HG02798 (cell line): ENCODE measurements around the gene SNX5.
A peak's percentile ranks its signal among the peaks of the same experiment; 100 is the strongest.

Experiments used
- ATAC-seq: cut with Tn5 transposase; IDR thresholded peaks from one replicate; pipeline ENCODE4 v1.9.1; 2021; ENCODE audit warnings: mild to moderate bottlenecking; ENCODE audit not compliant: unreplicated experiment, poor library complexity

Gene SNX5

GRCh38 chr20:17993546-17993945, 25.0 kb upstream of the SNX5 start:
- no peak for ATAC-seq

DNA sequence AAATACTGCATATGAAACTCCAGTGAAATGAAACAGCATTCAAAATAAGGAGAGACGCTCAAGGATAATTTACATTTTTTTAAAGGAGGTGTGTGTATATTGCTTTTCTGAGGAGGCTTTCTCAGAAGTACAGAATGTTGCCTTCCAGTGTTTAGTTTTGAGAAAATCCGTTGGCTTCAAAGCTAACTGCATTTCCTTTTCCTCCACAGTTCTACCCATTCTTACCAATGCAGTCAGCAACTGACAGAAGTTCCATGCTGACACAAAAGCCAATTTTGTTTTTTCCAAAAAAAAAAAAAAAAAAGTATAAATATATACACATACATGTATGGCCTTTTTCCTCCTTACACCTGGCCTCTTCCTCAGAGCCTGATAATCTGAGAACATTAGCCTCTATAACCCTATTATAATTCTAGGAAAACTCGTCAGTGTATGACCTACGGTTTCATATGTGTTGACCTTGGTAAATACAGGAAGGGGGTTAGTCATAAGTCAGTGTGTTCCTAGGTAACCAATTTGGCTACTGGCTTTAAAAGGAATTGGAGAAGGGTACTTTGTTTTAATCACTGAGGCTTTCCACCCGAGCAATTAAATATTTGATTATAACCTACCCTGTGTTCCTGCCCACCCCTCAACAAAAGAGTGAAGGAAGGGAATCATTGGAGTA, 24.4 kb upstream of the SNX5 start:
- no peak for ATAC-seq

DNA sequence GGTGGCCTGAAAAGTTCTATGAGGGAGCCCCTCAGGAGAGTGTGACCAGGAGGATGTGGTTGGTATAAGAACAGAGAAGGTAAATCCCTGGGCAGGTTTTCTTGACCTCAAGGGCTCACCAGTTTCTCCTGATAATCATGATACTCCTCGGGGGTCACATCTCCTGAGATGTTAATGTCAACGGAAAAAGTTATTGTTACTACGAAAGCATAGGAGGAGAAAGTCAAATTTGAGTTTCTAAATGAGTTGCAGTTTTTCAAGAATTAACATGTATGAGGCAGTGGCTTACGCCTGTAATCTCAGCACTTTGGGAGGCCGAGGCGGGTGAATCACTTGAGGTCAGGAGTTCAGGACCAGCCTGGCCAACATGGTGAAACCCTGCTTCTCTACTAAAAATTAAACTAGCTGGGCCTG, 23.6 kb upstream of the SNX5 start:
- ATAC-seq, result peak; percentile 75

DNA sequence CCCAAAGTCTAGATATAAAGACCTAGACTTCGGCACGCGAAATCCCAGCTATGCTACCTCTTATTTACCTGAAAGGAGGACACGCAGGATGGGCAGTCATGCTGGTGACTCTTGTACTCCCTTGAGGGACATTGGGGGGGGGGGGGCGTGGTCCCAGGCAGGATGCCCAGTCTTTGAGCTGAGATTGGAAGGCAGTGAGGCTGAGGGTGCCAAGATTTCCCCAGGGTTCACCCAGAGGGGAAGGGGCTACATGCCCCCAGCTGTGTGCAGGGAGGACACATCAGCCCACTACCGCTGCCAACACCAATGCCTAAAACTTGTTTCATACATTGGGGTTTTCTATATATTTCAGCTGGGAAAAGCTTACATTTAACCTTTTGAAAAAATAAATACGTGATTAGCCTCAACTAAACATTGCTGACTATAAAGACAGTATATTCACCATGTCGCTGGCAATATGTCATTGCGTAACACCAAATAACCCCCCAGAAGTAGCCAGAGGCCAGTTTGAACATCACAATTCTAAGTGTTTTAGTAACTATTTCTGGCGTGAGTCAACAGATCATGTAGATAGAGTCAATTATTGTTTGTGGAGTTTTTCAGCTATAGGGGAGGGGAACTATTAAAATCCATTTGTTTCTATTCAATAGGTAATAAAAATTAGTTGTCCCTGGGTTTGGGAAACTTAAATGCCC, 21.8 kb upstream of the SNX5 start:
- ATAC-seq, result no peak

DNA sequence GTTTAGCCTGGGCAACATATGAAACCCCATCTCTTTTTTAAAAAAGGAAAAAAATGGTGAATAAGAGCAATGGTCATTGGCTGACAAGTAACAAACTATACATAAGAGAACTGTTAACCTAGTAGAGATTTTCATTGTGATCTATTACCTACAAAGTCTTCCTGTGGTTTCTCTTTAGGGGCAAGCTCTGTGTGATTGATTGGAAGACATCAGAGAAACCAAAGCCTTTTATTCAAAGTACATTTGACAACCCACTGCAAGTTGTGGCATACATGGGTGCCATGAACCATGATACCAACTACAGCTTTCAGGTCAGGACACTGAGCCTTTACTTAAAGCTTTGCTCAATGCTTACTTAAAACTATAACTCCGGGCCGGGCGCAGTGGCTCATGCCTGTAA, 19.4 kb upstream of the SNX5 start:
- ATAC-seq, result no peak

DNA sequence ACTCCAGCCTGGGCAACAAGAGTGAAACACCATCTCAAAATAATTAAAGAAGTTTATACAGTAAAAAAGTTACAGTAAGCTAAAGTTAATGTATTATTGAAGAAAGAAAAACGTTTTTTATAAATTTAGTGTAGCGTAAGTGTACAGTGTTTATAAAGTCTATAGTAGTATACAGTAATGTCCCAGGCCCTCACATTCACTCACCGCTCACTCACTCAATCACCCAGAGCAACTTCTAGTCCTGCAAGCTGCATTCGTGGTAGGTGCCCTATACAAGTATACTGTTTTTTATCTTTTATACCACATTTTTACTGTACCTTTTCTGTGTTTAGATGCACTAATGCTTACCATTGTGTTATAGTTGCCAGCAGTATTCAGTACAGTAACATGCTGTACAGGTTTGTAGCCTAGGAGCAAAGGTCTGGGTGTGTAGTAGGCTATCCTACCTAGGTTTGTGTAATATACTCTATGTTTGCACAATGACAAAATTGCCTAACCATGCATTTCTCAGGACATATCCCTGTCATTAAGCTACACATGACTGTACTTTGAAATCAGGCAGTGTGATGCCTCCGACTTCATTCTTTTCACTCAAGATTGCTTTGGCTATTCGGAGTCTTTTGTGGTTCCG, 16.9 kb upstream of the SNX5 start:
- no peak for ATAC-seq

DNA sequence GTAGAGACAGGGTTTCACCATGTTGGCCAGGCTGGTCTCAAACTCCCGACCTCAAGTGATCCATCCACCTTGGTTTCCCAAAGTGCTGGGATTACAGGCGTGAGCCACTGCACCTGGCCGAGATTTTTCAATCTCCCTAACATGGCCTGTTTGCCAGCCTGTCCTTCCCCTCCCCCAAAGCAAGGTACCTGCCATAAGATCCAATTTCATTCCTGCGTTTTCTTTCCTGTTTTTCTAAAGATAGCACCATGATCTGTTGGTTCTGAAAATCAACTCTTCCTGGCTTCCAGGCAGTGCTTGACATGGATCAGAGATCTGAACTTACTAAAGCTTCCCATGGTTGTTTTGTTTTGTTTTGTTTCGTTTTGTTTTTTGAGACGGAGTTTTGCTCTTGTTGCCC, 7.7 kb upstream of the SNX5 start:
- ATAC-seq, result no peak

GRCh38 chr20:17972121-17972520, 3.5 kb upstream of the SNX5 start:
- ATAC-seq, result no peak

DNA sequence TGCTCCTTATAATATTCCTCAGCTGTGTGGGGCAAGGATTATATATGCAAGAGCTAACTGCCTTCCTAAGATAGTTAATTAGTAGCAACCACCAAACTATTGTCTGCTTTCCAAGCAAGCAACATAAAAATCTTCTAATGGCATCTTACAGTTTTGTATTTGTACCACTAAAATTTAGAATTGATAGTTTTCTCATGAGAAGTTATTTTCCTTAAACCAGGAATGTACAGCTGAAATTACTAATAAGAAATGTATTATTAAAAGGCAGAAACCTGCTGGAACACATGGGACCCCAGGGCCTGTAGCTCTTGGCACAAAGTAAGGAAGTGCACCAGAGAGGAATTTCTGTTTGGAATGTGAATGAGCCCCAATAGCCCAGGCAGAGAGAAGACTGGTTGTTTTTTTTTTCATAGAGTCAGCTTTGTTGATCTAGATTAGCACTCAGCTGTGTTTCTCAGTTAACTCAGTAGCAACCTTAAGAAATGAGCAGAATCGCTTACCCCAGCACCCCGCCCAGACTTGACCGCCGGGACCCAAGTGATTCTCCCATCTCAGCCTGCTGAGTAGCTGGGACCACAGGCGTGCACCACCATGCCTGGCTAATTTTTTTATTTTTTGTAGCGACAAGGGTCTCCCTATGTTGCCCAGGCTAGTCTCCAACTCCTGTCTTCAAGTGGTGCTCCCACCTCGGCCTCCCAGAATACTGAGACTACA, 2.9 kb upstream of the SNX5 start:
- ATAC-seq, result no peak

DNA sequence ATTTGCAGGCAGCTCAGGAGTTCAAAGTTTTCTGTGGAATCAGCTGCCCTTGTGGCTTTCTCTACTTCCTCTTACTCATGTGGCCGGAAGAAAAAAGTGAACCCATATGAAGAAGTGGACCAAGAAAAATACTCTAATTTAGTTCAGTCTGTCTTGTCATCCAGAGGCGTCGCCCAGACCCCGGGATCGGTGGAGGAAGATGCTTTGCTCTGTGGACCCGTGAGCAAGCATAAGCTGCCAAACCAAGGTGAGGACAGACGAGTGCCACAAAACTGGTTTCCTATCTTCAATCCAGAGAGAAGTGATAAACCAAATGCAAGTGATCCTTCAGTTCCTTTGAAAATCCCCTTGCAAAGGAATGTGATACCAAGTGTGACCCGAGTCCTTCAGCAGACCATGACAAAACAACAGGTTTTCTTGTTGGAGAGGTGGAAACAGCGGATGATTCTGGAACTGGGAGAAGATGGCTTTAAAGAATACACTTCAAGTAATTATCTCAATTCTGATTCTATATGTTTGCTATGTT, 1.4 kb upstream of the SNX5 start:
- ATAC-seq, result no peak

- peak; percentile 13 for ATAC-seq
Measured at GRCh38 chr20:17969278-17969883, 787 bp upstream of the SNX5 start.

DNA sequence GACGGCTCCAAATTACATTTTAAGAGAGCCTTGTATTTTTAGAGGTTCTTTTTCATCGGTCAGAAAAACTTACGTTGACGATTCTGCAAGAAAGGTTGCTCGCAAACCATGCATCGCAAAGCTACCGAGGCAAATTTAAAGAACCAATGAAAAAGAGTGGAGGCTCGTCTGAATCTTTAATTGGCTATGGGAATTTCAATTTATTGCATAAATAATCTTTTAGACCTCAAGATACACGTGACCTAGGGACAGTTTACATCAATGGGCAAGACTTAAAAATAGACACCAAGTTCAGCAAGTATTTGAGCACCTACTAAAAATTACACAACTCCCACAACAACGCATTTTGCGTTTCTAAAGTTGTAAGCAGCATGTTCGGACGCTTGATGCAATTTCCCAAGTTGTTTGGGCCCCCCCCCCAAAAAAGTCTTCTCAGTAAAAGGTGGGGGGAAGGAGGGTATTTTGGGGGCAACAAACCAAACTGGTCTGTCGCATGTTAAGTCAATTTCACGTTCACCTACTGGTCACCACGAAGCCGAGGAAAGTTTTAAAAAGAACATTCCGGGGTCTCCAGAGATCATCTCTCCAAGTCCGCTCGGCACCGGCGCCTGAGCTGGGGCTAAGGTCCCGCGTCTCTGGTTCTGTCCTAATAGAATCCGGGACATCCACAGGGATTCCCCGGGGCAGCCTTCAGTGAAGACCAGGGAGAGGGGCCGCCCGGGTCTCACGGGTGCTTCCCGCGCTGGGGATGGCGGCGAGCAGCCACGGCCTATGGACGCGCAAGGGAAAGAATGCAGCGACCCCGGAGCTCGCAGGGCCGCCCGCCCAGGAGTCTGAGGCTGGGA, 851 bp downstream of the SNX5 start:
- peak; percentile 6 for ATAC-seq

DNA sequence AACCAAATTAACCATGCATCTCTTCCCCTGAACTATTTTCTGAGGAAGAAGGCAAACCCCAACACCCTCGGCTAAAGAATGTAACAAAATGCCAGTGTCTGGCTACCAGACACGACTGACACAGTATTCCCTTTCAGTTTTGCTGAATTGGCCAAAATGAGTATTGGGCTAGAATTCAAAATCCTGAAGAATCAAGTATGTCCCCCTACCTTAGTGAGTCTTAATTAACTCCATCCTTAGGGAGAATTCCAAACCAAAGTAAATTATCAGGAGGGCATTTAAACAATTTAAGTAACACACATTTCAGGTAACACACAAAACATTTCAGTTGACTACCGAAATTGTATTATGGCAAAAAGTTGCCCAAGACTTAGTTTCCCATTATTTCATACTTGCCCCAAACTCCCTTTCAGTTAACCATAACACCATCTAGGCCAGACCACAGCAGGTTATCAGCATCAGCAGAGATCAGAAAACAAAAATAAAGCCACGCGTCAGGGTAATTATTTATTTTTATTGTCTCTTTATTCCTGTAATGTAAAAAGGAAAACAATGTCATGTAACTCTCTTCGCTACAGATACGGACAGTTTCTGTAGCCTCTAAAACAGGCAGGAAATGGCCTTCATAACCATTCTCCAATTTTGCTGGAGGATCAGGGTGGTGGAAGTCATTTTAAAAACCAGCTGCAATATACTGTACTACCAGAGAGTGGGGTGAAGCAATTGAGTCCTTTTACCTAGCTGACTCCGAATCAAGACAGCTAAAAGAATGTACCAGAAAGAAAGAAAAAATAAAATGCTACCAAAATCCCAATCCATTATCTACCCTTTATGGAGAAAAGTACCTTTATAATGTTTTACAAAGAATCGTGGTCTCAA, 1.9 kb downstream of the SNX5 start:
- no peak for ATAC-seq

DNA sequence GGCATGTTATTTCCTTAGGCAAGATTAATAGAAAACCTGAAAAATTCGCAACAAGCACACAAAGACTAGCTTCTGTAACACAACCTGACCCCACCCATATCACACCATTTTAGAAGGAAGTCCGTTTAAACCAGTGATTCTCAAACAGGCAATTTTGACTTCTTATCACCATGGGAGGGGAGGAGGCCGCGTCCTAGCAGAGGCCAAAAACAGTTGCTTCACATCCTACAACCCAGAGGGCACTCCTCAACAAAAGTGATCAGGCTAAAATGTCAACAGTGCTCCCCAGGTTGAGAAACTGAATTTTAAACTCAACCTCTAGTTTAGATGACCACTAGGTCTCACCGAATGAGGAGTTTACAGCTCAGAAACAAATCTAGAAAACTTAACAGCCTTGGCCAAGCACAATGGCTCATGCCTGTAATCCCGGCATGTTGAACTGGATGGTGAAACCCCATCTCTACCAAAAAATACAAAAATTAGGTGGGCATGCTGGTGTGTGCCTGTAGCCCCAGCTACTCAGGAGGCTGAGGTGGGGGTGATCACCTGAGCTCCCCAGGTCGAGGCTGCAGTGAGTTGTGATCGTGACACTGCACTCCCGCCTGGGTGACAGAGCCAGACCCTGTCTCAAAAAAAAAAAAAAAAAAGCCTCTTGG, 3.4 kb downstream of the SNX5 start:
- no peak for ATAC-seq

DNA sequence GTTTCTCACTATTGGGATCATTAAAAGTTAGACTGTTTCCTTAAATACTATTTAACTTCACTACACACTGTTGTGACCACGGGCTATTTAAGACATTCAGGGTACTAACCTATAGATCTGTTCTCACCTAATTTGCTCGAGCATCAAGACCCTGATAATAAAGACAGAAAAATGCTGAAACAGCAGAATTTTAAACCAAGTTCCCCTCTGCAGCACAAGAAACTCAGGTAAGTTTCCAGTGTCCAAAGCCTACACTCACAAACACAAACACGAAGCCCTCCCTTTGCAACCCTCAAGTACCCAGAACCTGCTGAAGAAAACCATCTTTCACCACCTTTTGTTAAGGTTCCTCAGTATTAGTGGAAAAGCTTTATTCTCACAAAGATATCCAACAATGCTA, 4.0 kb downstream of the SNX5 start:
- no peak for ATAC-seq

DNA sequence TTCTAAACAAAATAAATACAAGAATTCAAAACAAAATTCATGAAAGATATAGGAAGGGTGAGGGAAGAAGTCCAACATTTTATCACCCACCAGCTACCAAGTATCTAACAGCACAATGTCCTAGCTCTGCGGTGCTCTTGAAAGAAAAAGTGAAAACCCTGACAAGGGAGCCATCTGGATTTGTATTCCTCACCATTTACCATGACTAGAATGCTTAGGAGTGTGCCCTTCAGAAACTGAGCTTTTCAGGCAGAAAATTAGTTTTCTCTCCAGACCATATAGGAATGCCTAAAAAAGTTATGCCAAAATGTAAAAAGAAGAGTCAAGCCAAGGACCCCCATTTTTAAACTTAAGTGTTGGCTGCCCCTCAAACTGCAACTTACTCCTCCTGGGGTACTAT, 4.5 kb downstream of the SNX5 start:
- no peak for ATAC-seq

DNA sequence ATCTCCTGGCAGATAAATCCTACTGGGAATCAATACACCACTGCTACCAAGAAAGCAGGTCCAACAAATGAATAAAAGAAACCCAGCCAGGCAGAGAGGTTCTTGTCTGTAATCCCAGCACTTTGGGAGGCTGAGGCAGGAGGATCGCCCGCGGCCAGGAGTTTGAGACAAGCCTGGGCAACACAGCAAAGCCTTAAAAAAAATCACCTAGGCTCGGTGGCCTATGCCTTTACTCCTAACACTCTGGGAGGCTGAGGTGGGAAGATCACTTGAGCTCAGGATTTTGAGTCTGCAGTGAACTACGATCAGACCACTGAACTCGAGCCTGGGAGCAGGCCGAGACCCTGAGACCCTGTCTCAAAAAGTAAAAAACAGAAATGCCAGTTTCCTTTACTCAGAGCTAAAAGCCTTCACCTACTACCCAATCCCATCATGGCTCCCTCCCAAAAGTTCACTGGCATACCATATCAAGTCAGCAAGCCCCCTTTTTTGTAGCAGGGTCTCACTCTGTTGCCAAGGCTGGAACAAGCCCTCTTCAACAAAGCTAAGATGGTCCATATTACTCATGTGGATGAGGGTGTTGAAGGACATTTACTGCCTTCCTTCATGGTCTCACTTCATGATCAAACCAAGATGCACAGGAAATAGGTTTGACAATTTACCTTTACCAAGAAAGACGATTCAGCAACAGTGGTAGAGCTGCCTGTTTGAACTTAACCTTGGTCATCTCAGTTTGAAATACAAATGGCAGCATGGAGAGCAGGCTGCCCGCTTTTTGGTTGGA, 5.3 kb downstream of the SNX5 start:
- no peak for ATAC-seq

GRCh38 chr20:17961587-17961940, 7.0 kb downstream of the SNX5 start:
- no peak for ATAC-seq
